DMS 273 (cell line): ENCODE measurements around the gene HSF4.

Experiments used
- DNase-seq: peaks from one replicate; lab custom pipeline; 2025; ENCODE audit not compliant: unreplicated experiment; lab: John Stamatoyannopoulos, UW

Gene HSF4

GRCh38 chr16:67165121-67166078, 855 bp downstream of the HSF4 start:
- no peak for DNase-seq

GRCh38 chr16:67166110-67166547, 1.6 kb downstream of the HSF4 start:
- DNase-seq, result no peak

GRCh38 chr16:67166598-67167168, 2.1 kb downstream of the HSF4 start:
- no peak for DNase-seq

- no peak for DNase-seq
These were observed 3.0 kb downstream of the HSF4 start for GRCh38 chr16:67167588-67167987.

- DNase-seq, result no peak
These were observed 4.5 kb downstream of the HSF4 start for GRCh38 chr16:67169011-67169451.

- peak; percentile 78 for DNase-seq
These were observed 5.2 kb downstream of the HSF4 start for GRCh38 chr16:67169642-67170167.

- DNase-seq, result peak; percentile 94
These were observed 5.8 kb downstream of the HSF4 start, which contains the start of gene NOL3 for GRCh38 chr16:67170168-67170948. TSS of gene NOL3 (plus strand) at chr16:67170538.

- peak; percentile 68 for DNase-seq
These were observed 6.6 kb downstream of the HSF4 start for GRCh38 chr16:67170949-67171649.

GRCh38 chr16:67173323-67173722, 8.8 kb downstream of the HSF4 start:
- no peak for DNase-seq

GRCh38 chr16:67173808-67174705, 9.5 kb downstream of the HSF4 start:
- DNase-seq, result peak; percentile 96

- DNase-seq, result no peak
These were observed 10.2 kb downstream of the HSF4 start for GRCh38 chr16:67174706-67175231.

GRCh38 chr16:67176662-67177061, 12.1 kb downstream of the HSF4 start:
- DNase-seq, result no peak

- DNase-seq, result peak; percentile 87
These were observed 13.5 kb downstream of the HSF4 start for GRCh38 chr16:67177743-67178699.

GRCh38 chr16:67179421-67180080, 15.0 kb downstream of the HSF4 start:
- peak; percentile 50 for DNase-seq

- DNase-seq, result no peak
These were observed 15.6 kb downstream of the HSF4 start for GRCh38 chr16:67180166-67180565.

- DNase-seq, result peak; percentile 72
These were observed 16.8 kb downstream of the HSF4 start for GRCh38 chr16:67181346-67181745.

- DNase-seq, result no peak
These were observed 17.7 kb downstream of the HSF4 start for GRCh38 chr16:67182288-67182687.

- DNase-seq, result no peak
These were observed 18.7 kb downstream of the HSF4 start for GRCh38 chr16:67183284-67183626.
